ENCODE measurements around the gene HSDL2.

GRCh38 chr9:112382066-112382465 is 2.2 kb downstream of the HSDL2 start:
- TF ChIP-seq MYC (IDR thresholded peaks at IDR 0.05; ENCODE audit: low read depth, low read length) (no peak), CTCF (IDR thresholded peaks at IDR 0.05; ENCODE audit: low read depth, low read length) (no peak)

Data from NB4 (cell line).